ENCODE data around the gene KLHDC4. TPM values are rescaled to one million over a fixed set of nuclear protein-coding genes. Genes with fewer than 3 reads are reported as not detected.
"Not testable (repeated sequence)": the region's sequence is repeated elsewhere in the genome, so short reads cannot be mapped to it uniquely, and the experiment has no call there.

The KLHDC4 gene
- total and polyA plus RNA-seq, 9 of the 15 experiments (the other 6 are each of a cell fraction or from before 2014, with no cell fraction given) = 1.3 to 68.1 (median 32.8) TPM

DNA sequence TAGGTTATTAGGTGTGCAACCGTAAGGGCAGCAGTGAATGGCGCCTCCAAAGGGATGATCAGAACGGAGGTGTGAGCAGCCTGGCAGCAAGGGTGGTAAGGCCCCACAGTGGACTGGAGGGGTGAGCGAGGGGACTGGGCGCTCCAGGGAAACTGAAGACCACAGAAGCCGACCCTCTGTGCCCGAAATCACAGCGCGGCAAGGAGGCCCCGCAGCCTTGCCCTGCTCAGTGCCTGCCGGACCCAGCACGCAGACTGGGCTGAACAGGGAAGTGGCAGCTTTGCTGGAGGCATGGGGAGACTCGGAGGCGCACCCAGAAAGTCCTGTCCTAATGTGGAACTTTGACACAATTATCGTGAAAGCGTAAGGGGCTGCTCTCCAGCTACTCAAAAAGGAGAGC lies 38.4 kb downstream of the KLHDC4 start:
- peaks cover 70% of the 10 kb centered on the region for H3K36me3 ChIP-seq (ENCODE audit: control insufficient read depth, insufficient read depth, low read length)
- CTCF ChIA-PET (ENCODE audit: low intra/inter-chr PET ratio) = no interaction called here
- intact Hi-C loops (cut with micrococcal nuclease) = no loop called here

DNA sequence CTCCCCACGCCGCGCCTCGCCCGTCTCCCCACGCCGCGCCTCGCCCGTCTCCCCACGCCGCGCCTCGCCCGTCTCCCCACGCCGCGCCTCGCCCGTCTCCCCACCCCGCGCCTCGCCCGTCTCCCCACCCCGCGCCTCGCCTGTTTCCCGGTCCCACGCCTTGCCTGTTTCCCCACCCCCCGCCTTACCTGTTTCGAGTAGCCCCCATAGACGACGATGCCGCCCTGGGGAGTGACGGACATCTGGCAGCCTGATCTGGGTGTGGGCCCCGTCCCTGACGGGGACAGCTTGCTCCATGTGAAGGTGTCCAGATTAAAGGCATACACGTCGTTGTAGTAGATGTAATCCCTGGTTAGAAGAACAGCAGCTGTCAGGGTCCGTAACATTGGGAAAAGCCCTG lies 39.2 kb downstream of the KLHDC4 start:
- H3K4me1 ChIP-seq (replicated peaks in 1 of 2; ENCODE audit: control insufficient read depth in 2 of 2, insufficient read depth in 2 of 2, low read length in 2 of 2) = peaks cover 19 to 31% of the 10 kb centered on the region in 2 experiments
- FAIRE-seq = not testable (repeated sequence)

More for the DNA sequence above, 38.4 kb downstream of the KLHDC4 start:
- Histone ChIP-seq H2AFZ (ENCODE audit: low read depth, low read length) (no peak overlapping the region), H3K9ac (ENCODE audit: insufficient read depth in 1 of 2, low read depth in 2 of 2, low read length in 2 of 2) (no peak overlapping the region), H3K4me1 (replicated peaks in 1 of 2; ENCODE audit: control insufficient read depth in 2 of 2, insufficient read depth in 2 of 2, low read length in 2 of 2) (peaks cover 13 to 23% of the 10 kb centered on the region in 2 experiments), H3K4me2 (ENCODE audit: insufficient read depth, low read length) (no peak overlapping the region), H3K27ac (ENCODE audit: extremely low read depth, low read depth, low read length) (no peak overlapping the region), H4K20me1 (replicated peaks; ENCODE audit: control insufficient read depth, insufficient read depth, low read length) (peaks cover under 1% of the 10 kb centered on the region; the same call in 1 of the 2 replicates), H3K27me3 (ENCODE audit: control insufficient read depth in 2 of 2, insufficient read depth in 2 of 2, low read length in 2 of 2) (no peaks in the 10 kb centered on the region), H3K4me3 (no peak overlapping the region), H3K79me2 (ENCODE audit: control insufficient read depth, insufficient read depth, low read length) (peaks cover 21% of the 10 kb centered on the region), H3K9me3 (replicated peaks; ENCODE audit: control insufficient read depth, insufficient read depth, low read depth, low read length) (no peaks in the 10 kb centered on the region), H3K9me1 (ENCODE audit: control insufficient read depth, insufficient read depth, low read length) (peaks cover 13% of the 10 kb centered on the region)
- POLR2A ChIA-PET = interaction anchor here (1.0 kb wide), 1 partner anchor 10 kb away, joined by 4 read pairs; no protein-coding TSS in a partner anchor
- FAIRE-seq = no peak
- TF ChIP-seq PML (IDR thresholded peaks at IDR 0.05; ENCODE audit: low read length) (no peak), TGIF2 (CRISPR knock-in tag; IDR thresholded peaks at IDR 0.05) (no peak), TFAM (CRISPR knock-in tag; conservative IDR thresholded peaks at IDR 0.05) (no peak), SIN3A (IDR thresholded peaks at IDR 0.05; ENCODE audit: borderline replicate concordance in 2 of 2, control insufficient read depth in 1 of 2, low read depth in 2 of 2, low read length in 2 of 2) (no peak)
- no peak for DNase-seq (ENCODE audit: extremely low read depth in 1 of 4, low spot score in 3 of 4)
- no TSS peak for BruUV-seq (replicated peaks)
- in situ Hi-C loops (cut with MboI) = no loop called here
- ATAC-seq = no peak
- WGBS (ENCODE audit: insufficient coverage, low coverage, missing lambda C conversion rate) = 98% methylated on average over 15 of the region's 16 CpGs

More for the DNA sequence above, 39.2 kb downstream of the KLHDC4 start:
- H3K4me2 ChIP-seq (ENCODE audit: insufficient read depth, low read length); BruUV-seq (replicated peaks); intact Hi-C loops (cut with micrococcal nuclease); H3K27me3 ChIP-seq (ENCODE audit: control insufficient read depth in 2 of 2, insufficient read depth in 2 of 2, low read length in 2 of 2); H3K9me3 ChIP-seq (replicated peaks; ENCODE audit: control insufficient read depth, insufficient read depth, low read depth, low read length); POLR2A ChIA-PET; CTCF ChIA-PET (ENCODE audit: low intra/inter-chr PET ratio); ATAC-seq; H3K27ac ChIP-seq (ENCODE audit: extremely low read depth, low read depth, low read length); H3K9ac ChIP-seq (ENCODE audit: insufficient read depth in 1 of 2, low read depth in 2 of 2, low read length in 2 of 2); in situ Hi-C loops (cut with MboI); H2AFZ ChIP-seq (ENCODE audit: low read depth, low read length); H3K4me3 ChIP-seq; DNase-seq (ENCODE audit: extremely low read depth in 1 of 4, low spot score in 3 of 4); H4K20me1 ChIP-seq (replicated peaks; ENCODE audit: control insufficient read depth, insufficient read depth, low read length): not testable (repeated sequence)
- peaks cover 15% of the 10 kb centered on the region for H3K9me1 ChIP-seq (ENCODE audit: control insufficient read depth, insufficient read depth, low read length)
- H3K36me3 ChIP-seq (ENCODE audit: control insufficient read depth, insufficient read depth, low read length) = peaks cover 71% of the 10 kb centered on the region
- 92% methylated on average over 12 of the region's 40 CpGs for WGBS (ENCODE audit: insufficient coverage, low coverage, missing lambda C conversion rate)
- peaks cover 23% of the 10 kb centered on the region for H3K79me2 ChIP-seq (ENCODE audit: control insufficient read depth, insufficient read depth, low read length)
